ENCODE results near the gene INAVA. TPM values are rescaled to one million over a fixed set of nuclear protein-coding genes. Genes with fewer than 3 reads are reported as not detected.
A peak's percentile ranks its signal among the peaks of the same experiment; 100 is the strongest.

The INAVA gene, protein sequence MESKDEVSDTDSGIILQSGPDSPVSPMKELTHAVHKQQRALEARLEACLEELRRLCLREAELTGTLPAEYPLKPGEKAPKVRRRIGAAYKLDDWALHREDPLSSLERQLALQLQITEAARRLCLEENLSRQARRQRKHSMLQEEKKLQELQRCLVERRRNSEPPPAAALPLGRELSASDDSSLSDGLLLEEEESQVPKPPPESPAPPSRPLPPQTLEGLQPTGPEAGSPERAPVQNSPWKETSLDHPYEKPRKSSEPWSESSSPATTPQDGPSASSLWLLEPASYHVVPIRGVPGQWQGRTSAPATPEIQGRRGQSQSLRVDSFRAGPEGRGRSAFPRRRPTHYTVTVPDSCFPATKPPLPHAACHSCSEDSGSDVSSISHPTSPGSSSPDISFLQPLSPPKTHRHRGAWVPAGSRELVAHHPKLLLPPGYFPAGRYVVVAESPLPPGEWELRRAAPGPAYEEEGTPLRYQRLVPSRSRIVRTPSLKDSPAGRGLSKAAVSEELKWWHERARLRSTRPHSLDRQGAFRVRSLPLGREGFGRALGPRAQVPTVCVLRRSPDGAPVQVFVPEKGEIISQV
- total RNA-seq, result 11.7 TPM

DNA sequence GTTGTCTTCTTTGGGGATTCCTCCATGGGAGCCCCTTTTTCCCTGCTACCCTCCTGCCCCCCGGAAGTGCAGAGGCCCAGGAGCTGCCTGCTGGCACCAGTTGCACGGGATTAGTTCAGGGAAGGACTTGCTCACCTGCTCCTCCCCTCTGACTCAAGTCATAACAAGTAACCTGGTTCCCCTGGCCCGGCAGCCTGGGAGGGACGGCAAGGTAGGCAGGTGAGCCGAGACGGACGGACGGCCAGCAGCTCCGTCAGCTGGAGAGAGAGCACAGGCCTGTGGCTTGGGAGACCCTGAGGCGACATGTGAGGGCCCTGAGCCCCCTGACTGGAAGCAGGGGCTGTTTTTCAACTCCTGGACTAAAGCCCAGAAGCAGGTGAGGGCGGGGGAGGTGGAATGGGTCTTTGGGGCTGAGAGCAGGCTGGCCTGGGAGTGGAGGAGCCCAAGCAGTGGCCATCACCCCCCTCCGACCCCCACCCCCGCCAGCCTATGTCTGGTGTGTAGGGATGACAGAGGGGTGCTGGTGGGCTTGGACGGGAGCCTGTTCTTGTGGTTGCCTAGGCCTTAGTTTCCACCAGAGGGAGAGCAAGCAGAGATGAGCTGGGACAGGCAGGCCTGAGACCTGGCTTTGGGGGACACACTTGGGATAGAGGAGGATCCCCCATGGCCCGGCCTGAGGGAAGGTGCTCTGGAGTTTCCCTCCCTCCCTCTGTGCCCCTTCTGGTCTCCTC lies at the start of gene INAVA:
INAVA (plus strand) TSS at position 189 of the 731 bp plus-strand sequence. CDS start 3,501 bp downstream, outside the sequence.
- peak; percentile 45 for DNase-seq

- DNase-seq, result no peak
These were observed 49.3 kb upstream of the INAVA start for GRCh38 chr1:200845360-200845759.

- no peak for DNase-seq
These were observed 48.3 kb upstream of the INAVA start for GRCh38 chr1:200846398-200846797.

DNA sequence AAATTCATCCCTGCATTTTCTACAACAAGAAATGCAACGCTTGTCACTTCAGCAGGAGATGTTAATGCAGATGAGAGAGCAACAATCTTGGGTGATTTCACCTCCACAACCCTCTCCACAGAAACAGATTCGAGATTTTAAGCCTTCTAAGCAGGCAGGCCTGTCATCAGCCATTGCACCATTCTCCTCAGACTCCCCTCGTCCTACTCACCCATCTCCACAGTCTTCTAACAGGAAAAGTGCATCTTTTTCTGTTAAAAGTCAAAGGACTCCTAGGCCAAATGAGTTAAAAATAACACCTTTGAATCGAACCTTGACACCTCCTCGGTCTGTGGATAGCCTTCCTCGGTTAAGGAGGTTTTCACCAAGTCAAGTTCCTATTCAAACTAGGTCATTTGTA lies 45.3 kb upstream of the INAVA start:
- no peak for DNase-seq

GRCh38 chr1:200850554-200850953 lies 44.1 kb upstream of the INAVA start:
- no peak for DNase-seq

- DNase-seq, result peak; percentile 9
These were observed 37.9 kb upstream of the INAVA start for GRCh38 chr1:200856716-200857357.

- DNase-seq, result no peak
These were observed 36.9 kb upstream of the INAVA start for GRCh38 chr1:200857804-200858203.

DNA sequence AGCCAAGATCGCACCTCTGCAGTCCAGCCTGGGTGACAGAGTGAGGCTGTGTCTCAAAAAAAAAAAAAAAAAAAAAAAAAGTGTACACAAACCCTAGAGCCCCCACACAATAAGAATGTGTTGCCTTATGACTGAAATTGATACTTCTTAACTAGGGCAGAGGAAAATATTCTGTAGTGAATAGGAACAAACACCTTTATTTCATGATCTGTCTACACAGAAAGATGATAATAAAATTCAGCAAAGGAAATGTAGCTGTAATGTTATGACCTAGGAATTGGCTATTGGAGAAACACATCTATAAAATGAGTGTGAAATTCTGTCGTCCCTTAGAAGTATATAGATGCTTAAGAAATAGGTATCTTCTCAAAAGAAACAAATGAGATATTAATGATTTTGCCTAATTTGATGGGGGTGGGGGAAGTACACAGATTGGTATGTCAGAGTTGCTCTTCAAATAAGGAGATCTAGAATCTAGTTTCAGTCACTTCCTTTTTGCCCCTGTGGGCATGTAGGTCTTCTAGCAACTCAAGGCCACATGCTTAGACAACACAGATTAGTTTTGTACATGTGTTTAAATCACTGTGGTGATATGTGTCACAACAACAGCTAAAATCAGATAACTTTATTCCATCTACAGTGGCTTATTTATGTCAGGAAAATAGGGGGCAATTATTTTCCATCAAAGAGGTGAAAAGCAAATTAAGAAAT lies 32.6 kb upstream of the INAVA start:
- DNase-seq, result no peak

DNA sequence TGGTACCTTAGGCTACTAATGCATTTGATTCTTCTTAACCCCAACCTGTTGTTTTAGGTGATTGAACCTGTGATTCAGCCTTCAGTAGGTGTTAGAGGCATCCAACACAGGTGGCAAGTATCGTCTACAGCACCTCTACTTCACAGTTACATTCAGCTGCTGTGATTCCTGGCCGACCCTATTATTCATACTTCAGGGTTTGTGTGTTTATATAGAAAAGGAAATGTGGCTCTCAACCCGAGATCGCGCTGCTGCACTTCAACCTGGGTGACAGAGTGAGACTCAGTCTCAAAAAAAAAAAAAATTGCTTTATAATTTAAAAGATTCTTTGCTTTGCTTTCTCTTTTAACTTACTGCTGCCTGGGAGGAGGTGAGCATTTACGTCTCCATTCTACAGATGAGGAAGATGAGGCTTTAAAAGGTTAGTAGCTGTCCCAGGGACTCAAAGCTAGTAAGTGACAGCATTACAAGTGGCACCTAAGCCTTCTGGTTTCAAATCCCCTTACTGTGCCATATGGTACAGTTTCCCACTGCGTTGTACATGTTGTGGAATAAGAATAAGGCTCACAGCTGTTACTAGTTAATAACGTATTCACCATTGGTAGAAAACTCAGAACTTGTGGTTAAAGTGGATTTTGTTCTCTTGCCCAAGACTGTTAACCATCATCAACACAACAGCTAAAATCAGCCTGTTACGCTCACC lies 31.8 kb upstream of the INAVA start:
- DNase-seq, result no peak

DNA sequence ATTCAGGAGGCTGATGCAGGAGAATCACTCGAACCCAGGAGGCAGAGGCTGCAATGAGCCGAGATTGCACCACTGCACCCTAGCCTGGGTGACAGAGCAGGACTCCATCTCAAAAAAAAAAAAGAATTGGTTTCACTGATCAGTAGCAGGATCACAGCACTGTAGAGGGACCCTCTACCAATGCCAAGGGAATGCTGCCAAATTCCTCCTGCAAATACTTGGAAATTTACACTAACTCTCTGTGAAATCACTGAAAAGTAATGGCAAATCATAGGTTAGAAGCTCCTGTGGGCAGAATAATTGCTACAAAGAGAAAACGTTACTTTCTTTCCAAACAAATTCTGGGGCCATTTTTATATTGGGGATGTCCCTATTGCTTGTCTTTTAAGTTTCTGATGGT lies 28.6 kb upstream of the INAVA start:
- DNase-seq, result peak; percentile 46

- no peak for DNase-seq
These were observed 28.2 kb upstream of the INAVA start for GRCh38 chr1:200866521-200866920.

DNA sequence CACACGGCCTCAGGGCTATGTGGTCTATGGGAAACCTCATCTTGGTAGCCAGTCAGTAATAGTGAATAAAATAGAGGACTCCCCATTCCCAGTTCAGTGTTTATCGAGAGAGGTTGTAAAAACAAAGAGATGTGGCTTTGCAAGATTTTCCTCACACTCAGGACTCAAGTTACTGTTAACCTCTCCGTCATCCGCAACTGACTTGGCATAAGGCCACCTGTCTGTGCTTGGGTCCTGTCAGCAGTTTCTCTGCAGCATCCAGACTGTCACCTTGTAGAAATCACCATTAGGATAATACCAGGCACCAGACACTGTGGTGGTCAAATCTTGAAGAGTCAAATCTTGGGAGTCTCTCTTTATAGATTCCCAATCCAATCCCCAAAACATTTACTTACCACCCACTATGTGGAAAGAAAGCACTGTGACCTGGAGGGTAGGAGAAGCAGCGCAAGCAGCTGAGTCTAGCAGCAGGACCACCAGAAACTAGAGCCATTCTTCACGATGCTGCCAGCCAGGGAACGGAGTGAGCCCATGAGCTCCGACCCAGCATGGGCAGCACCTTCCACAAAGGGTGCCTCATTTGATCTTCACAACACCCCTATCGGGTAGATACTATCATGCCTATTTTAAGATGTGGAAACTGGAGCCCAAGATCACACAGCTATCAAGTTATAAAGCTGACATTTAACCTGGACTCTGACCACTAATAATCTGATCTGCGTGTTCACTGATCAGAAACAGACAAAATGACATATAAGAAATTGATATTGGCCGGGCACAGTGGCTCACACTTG lies 27.5 kb upstream of the INAVA start:
- DNase-seq, result peak; percentile 21

- DNase-seq, result no peak
These were observed 25.3 kb upstream of the INAVA start for GRCh38 chr1:200869376-200869752.

GRCh38 chr1:200869753-200870391 lies 24.8 kb upstream of the INAVA start:
- no peak for DNase-seq

DNA sequence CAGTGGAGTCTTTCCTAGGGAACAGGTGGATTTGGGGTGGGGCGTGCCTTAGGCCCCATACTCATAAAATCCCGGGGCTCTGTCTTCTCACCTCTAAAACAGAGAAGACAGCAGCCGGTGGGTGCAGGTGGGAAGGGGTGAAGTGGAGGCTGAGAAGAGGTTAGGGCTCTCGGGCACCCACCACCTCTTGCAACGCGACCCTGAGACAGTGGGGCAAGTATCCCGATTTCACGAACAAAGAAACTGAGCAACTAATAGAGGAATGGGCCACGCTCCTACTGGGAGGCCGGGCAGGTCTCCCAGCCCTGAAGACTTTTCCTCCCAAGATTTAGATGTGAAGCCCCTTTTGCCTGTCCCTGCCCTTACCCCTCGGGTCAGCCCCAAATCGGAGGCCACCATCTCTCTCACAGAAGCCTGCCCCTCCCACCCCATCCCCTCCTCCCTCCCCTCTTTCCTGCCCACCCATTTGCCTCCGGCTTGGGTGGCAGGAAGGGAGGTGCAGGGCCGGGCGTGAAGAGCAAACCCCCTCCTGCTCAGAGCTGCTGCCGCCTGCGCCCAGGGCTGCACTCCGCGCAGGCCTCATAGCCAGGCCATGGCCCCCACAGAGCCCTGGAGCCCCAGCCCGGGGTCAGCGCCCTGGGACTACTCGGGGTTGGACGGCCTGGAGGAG lies 22.1 kb upstream of the INAVA start, which contains the start of gene GPR25:
GPR25 (plus strand) TSS at position 536 of the 670 bp plus-strand sequence; CDS start at position 593, 57 bp downstream.
- DNase-seq, result no peak

- peak; percentile 30 for DNase-seq
These were observed 21.5 kb upstream of the INAVA start for GRCh38 chr1:200873116-200873670.

- peak; percentile 22 for DNase-seq
These were observed 20.9 kb upstream of the INAVA start for GRCh38 chr1:200873671-200874397.

DNA sequence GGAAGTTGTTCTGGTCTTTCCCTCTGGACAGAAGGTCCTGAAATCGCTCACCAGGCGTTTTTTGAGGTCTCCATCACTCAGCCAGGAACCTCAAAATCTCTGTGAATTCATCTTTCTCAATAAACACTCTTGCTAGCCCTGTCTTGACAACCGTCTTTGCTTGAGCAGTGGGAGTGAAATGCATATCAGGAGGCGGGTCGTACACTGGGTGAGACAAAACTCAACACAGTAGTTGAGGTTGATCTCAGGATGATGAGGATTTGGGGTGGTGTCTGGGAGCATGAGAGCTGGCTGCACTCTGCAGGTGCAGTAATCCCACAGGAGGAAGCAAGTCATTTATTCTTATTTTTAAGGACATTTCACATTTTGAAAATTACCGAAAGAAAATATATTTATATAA lies 20.0 kb upstream of the INAVA start:
- DNase-seq, result no peak
